ENCODE measurements around the gene HDAC6. TPM values are rescaled to one million over a fixed set of nuclear protein-coding genes. Genes with fewer than 3 reads are reported as not detected.

Gene HDAC6
- total and polyA plus RNA-seq, 2 donors (not counting 3 experiments of a cell fraction or from before 2014, with no cell fraction given): 43.7 to 58.4 TPM

DNA sequence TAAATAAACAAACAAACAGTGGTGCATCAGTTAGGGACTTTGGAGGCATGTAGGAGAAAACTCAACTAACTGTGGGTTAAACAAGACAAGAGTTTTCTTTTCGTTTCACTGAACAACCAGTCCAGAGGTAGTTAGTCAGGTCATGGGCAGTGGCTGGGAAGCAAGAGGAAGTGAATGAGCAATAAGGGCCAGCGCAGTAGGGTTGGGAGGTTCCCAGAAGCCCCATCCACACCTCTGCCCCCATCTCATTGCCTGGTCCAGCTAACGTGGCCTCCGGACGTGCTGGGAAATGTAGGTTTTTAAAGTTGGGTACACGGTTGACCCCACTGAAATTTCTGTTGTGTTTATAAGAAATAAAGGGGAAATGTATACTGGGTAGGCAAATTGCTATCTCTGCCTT lies 31.6 kb upstream of the HDAC6 start:
- Histone ChIP-seq H3K4me2 (ENCODE audit: insufficient read depth, low read length) (no peak overlapping the region), H3K9me1 (replicated peaks; ENCODE audit: control insufficient read depth, extremely low read depth, insufficient read depth, low read length) (no peaks in the 10 kb centered on the region), H4K20me1 (replicated peaks; ENCODE audit: control insufficient read depth, extremely low read depth, insufficient read depth, low read length) (no peaks in the 10 kb centered on the region), H3K4me3 (replicated peaks in 1 of 3; ENCODE audit: insufficient read depth in 1 of 3, low read depth in 1 of 3, low read length in 3 of 3) (no peak overlapping the region), H3K27me3 (ENCODE audit: control insufficient read depth in 2 of 2, insufficient read depth in 2 of 2, low read length in 2 of 2) (no peaks in the 10 kb centered on the region), H2AFZ (ENCODE audit: low read depth, low read length) (no peak overlapping the region), H3K9ac (replicated peaks; ENCODE audit: extremely low read depth, insufficient read depth, low read length) (no peak overlapping the region), H3K79me2 (ENCODE audit: control insufficient read depth, insufficient read depth, low read length) (no peaks in the 10 kb centered on the region), H3K9me3 (replicated peaks; ENCODE audit: control insufficient read depth, insufficient read depth, low read length) (no peaks in the 10 kb centered on the region), H3K27ac (ENCODE audit: insufficient read depth, low read depth, low read length) (no peak overlapping the region), H3K36me3 (ENCODE audit: control insufficient read depth in 2 of 2, extremely low read depth in 1 of 2, insufficient read depth in 2 of 2, low read length in 2 of 2) (no peaks in the 10 kb centered on the region), H3K4me1 (ENCODE audit: control insufficient read depth, extremely low read depth, insufficient read depth, low read length) (no peaks in the 10 kb centered on the region)
- dilution Hi-C loops (cut with MboI; ENCODE audit: extremely low pct_ligation_motif_present, low sequenced_read_pairs) (no loop called here), intact Hi-C loops (cut with micrococcal nuclease) (no loop called here)
- ChIA-PET CTCF (no interaction called here), POLR2A (no interaction called here)
- DNase-seq (ENCODE audit: low read depth, low spot score) (no peak), FAIRE-seq (no peak)
- no peak for TF ChIP-seq EZH2 (IDR thresholded peaks at IDR 0.05; ENCODE audit: borderline replicate concordance, low read depth, low read length, severe bottlenecking)
- BruUV-seq (replicated peaks): no TSS peak

DNA sequence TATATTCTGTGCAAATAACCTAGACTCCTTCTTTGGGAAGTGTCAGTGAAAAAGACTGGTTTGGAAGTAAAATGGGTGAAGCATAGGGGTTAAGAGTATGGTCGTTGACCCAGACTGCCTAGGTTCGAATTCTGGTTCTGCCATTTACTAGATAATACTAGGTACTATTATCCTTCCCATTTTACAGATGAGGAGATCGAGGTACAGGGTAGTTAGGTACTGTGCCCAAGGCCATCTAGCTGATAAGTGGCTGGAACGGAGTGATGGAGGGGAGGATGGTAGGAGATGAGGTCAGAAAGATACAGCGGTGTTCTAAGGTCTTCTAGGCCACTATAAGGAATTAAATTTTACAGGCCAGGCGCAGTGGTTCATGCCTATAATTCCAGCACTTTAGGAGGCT lies 29.3 kb upstream of the HDAC6 start:
- dilution Hi-C loops (cut with MboI; ENCODE audit: extremely low pct_ligation_motif_present, low sequenced_read_pairs) (no loop called here), intact Hi-C loops (cut with micrococcal nuclease) (no loop called here)
- ChIA-PET CTCF (no interaction called here), POLR2A (no interaction called here)
- no TSS peak for BruUV-seq (replicated peaks)
- H3K9me3 ChIP-seq (replicated peaks; ENCODE audit: control insufficient read depth, insufficient read depth, low read length): no peaks in the 10 kb centered on the region
- no peak overlapping the region for H2AFZ ChIP-seq (ENCODE audit: low read depth, low read length)
- no peaks in the 10 kb centered on the region for H3K79me2 ChIP-seq (ENCODE audit: control insufficient read depth, insufficient read depth, low read length)
- no peaks in the 10 kb centered on the region for H4K20me1 ChIP-seq (replicated peaks; ENCODE audit: control insufficient read depth, extremely low read depth, insufficient read depth, low read length)
- no peak overlapping the region for H3K4me2 ChIP-seq (ENCODE audit: insufficient read depth, low read length)
- FAIRE-seq: no peak
- H3K4me1 ChIP-seq (ENCODE audit: control insufficient read depth, extremely low read depth, insufficient read depth, low read length): no peaks in the 10 kb centered on the region
- no peaks in the 10 kb centered on the region for H3K27me3 ChIP-seq (ENCODE audit: control insufficient read depth in 2 of 2, insufficient read depth in 2 of 2, low read length in 2 of 2)
- no peak overlapping the region for H3K4me3 ChIP-seq (replicated peaks in 1 of 3; ENCODE audit: insufficient read depth in 1 of 3, low read depth in 1 of 3, low read length in 3 of 3)
- TF ChIP-seq, protein P1, sequence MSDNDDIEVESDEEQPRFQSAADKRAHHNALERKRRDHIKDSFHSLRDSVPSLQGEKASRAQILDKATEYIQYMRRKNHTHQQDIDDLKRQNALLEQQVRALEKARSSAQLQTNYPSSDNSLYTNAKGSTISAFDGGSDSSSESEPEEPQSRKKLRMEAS (IDR thresholded peaks at IDR 0.05; ENCODE audit: insufficient read depth, insufficient read length): no peak
- TF ChIP-seq POLR2A (IDR thresholded peaks at IDR 0.05; ENCODE audit: low read depth, low read length): no peak
- no peak for TF ChIP-seq MYC (IDR thresholded peaks at IDR 0.05; ENCODE audit: low read depth, low read length)
- no peak for TF ChIP-seq EZH2 (IDR thresholded peaks at IDR 0.05; ENCODE audit: borderline replicate concordance, low read depth, low read length, severe bottlenecking)
- no peak for TF ChIP-seq GATA2 (IDR thresholded peaks at IDR 0.05; ENCODE audit: insufficient read depth, insufficient read length, low read depth, low read length)
- no peak for TF ChIP-seq JUN (IDR thresholded peaks at IDR 0.05; ENCODE audit: borderline replicate concordance, insufficient read depth, insufficient read length, low read depth)
- TF ChIP-seq FOS (IDR thresholded peaks at IDR 0.05; ENCODE audit: borderline replicate concordance, insufficient read depth, low read length): no peak
- TF ChIP-seq POLR2AphosphoS5 (IDR thresholded peaks at IDR 0.05; ENCODE audit: insufficient read depth, low read depth, low read length): no peak
- TF ChIP-seq, protein P2, sequence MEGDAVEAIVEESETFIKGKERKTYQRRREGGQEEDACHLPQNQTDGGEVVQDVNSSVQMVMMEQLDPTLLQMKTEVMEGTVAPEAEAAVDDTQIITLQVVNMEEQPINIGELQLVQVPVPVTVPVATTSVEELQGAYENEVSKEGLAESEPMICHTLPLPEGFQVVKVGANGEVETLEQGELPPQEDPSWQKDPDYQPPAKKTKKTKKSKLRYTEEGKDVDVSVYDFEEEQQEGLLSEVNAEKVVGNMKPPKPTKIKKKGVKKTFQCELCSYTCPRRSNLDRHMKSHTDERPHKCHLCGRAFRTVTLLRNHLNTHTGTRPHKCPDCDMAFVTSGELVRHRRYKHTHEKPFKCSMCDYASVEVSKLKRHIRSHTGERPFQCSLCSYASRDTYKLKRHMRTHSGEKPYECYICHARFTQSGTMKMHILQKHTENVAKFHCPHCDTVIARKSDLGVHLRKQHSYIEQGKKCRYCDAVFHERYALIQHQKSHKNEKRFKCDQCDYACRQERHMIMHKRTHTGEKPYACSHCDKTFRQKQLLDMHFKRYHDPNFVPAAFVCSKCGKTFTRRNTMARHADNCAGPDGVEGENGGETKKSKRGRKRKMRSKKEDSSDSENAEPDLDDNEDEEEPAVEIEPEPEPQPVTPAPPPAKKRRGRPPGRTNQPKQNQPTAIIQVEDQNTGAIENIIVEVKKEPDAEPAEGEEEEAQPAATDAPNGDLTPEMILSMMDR (IDR thresholded peaks at IDR 0.05; ENCODE audit: extremely low read depth in 1 of 2, insufficient read depth in 1 of 2, low read depth in 1 of 2, low read length in 2 of 2): no peak
- no peak overlapping the region for H3K9ac ChIP-seq (replicated peaks; ENCODE audit: extremely low read depth, insufficient read depth, low read length)
- DNase-seq (ENCODE audit: low read depth, low spot score): no peak
- H3K9me1 ChIP-seq (replicated peaks; ENCODE audit: control insufficient read depth, extremely low read depth, insufficient read depth, low read length): no peaks in the 10 kb centered on the region
- H3K36me3 ChIP-seq (ENCODE audit: control insufficient read depth in 2 of 2, extremely low read depth in 1 of 2, insufficient read depth in 2 of 2, low read length in 2 of 2): no peaks in the 10 kb centered on the region
- no peak overlapping the region for H3K27ac ChIP-seq (ENCODE audit: insufficient read depth, low read depth, low read length)
